GM21717 (cell line): Measurements from ENCODE around the gene PORCN.
"Not testable (repeated sequence)": the region's sequence is repeated elsewhere in the genome, so short reads cannot be mapped to it uniquely, and the experiment has no call there.

ENCODE experiments used
- ATAC-seq: cut with Tn5 transposase; IDR thresholded peaks from one replicate; pipeline ENCODE4 v1.9.1; 2021; ENCODE audit warnings: mild to moderate bottlenecking, moderate library complexity; ENCODE audit not compliant: unreplicated experiment

The PORCN gene

GRCh38 chrX:48538641-48539344 is 30.0 kb downstream of the PORCN start:
- ATAC-seq, result no peak

GRCh38 chrX:48539345-48540027 is 30.7 kb downstream of the PORCN start, which contains the start of gene TBC1D25:
TSS of gene TBC1D25 (plus strand) at chrX:48539714. CDS start at chrX:48539798, 84 bp downstream.
- peak; percentile 78 for ATAC-seq

- ATAC-seq, result peak; percentile 29
These were observed 31.2 kb downstream of the PORCN start for GRCh38 chrX:48540028-48540375.

GRCh38 chrX:48540480-48540879 is 31.7 kb downstream of the PORCN start:
- no peak for ATAC-seq

GRCh38 chrX:48541140-48541814 is 32.5 kb downstream of the PORCN start:
- ATAC-seq, result no peak

- ATAC-seq, result no peak
These were observed 40.1 kb downstream of the PORCN start for GRCh38 chrX:48548871-48549270.

GRCh38 chrX:48555731-48556325 is 47.0 kb downstream of the PORCN start:
- ATAC-seq, result not testable (repeated sequence)

GRCh38 chrX:48558271-48558670 is 49.5 kb downstream of the PORCN start:
- no peak for ATAC-seq

GRCh38 chrX:48559636-48560035 is 50.8 kb downstream of the PORCN start:
- no peak for ATAC-seq

GRCh38 chrX:48560056-48560455 is 51.3 kb downstream of the PORCN start:
- ATAC-seq, result no peak

GRCh38 chrX:48560681-48561080 is 51.9 kb downstream of the PORCN start:
- no peak for ATAC-seq

- ATAC-seq, result no peak
These were observed 61.2 kb downstream of the PORCN start for GRCh38 chrX:48569958-48570357.
